GM19324 (cell line): Measurements from ENCODE around the gene ZNF432.

Experiments
- ATAC-seq: cut with Tn5 transposase; IDR thresholded peaks from one replicate; pipeline ENCODE4 v1.9.1; 2021; ENCODE audit warnings: mild to moderate bottlenecking, moderate library complexity; ENCODE audit not compliant: unreplicated experiment, low FRiP score

The ZNF432 gene

GRCh38 chr19:52020506-52020905 lies 28.1 kb downstream of the ZNF432 start:
- no peak for ATAC-seq

GRCh38 chr19:52010674-52011073 lies 38.0 kb downstream of the ZNF432 start:
- no peak for ATAC-seq

DNA sequence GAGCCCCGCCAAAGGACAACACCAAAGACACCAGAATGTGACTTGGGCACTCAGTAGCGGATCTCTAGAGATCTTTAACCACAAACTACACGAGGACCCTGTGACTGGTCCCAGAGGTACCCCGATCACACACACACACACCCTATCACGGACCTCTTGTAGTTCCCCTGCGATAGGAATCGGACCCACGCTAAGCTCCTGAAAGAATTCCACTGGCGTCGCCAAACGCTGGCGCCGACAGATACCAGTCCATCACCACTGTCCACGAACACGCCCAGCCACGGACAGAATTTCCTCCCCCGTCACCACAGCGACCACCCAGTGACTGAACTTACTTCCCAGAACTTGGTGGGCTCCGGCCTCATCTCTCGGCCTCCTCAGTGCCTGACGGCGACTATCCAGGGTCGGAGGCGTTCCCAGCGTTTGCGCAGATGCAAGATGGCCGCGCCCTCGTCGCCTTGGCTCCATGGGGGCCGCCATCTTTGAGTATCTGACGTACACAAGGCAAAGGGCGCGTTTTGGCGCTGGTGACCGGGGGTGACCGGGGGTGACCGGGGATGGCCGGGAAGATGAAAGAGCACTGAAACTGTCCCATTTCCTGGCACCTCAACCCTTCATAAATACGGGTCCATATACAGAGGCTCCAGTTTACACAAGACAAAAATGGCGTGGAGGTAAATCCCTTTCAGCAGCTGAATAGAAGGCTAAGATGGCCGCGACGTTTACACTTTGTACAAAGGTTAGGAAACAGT lies 40.7 kb downstream of the ZNF432 start, which contains the start of gene ZNF615:
Gene ZNF615, minus strand, starts transcription at position 406 of the 752 bp plus-strand sequence. CDS start 4,500 bp downstream, outside the sequence.
- peak; percentile 93 for ATAC-seq

DNA sequence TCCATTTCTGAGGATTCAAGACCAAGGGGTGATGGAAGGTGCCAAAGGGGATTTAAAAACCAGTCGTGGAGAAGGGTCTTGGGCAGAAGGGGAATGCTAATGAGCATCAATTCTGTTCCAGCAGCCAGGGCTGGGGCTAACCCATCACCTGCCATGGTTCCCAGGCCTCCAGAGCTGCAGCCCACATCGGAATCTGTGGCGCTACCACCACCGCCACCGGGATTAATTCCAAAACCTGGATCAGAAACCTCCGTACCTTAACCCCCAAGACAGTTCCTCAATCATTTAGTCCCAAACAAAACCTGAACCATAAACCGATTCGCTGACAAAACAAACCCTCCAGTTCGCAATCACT lies 41.2 kb downstream of the ZNF432 start:
- no peak for ATAC-seq

DNA sequence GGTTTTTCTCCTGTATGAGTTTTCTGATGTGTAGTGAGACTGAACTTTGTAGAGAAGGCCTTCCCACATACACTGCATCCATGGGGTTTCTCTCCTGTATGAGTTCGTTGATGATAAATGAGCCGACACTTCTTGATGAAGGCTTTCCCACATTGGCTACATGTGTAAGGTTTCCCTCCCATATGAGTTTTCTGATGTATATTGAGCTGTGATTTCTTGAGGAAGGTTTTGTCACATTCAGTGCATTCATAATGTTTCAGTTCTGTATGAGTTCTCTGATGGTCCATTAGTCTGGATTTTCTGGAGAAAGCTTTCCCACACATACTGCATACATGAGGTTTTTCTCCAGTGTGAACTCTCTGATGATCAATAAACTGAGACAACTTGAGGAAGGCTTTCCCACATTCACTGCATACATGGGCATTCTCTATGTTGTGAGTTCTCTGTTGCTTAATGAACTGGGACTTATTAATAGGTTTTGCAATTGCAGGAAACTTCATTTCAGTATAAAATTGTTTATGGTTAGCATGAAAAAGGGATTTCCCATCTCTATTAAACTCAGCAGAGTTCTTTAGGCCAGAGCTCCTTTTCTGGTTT lies 54.5 kb downstream of the ZNF432 start:
- ATAC-seq: no peak

GRCh38 chr19:51993422-51993821 lies 55.2 kb downstream of the ZNF432 start:
- no peak for ATAC-seq

DNA sequence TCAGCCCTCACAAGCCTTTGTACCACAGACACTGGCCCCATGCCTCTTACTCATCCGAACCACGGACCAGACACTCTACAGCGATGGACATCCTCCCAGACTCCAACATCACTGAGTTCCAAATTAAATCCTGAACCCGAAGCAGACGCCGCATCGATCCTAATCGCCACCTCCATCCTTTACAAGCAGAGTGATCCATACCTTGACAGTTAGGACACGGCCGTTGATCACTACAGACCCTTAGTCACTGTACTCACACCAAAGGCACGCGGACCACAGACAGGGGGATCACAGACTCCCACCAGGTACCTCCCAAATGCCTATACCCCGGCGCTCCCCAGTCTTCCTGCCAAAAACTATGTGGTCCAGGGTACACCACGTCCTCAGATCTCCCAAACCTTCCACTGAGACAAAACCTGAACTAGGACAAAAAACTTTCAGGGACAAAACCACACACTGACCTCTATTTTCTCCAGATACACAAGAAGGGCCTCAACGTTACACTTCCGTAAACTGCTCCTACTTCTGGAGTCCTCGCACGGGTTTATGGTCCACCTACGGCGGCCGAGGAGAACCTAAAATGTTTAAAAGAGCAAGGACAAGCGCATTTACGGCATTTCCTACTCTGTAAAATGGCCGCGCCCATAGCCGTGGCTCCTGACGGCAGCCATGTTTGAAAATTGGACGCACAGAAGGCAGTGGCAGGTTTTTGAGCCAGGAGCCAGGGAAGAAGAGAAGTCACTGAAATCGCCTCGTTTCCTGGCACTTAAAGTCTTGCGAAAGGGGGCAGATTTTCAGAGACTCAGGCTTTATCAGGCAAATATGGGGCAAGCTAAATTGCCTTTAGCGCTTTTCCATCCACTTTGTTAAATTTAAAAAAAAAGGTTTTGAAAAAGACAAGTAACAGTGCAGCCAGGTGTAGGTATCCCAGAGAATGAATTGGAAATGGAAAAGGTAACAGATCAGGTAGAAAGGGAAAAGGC lies 62.0 kb downstream of the ZNF432 start, which contains the start of gene ZNF350:
Gene ZNF350, minus strand, starts transcription at position 532 of the 983 bp plus-strand sequence. CDS start 12,480 bp downstream, outside the sequence.
- ATAC-seq: peak; percentile 96

- no peak for ATAC-seq
Measured at GRCh38 chr19:51983361-51983760, 65.3 kb downstream of the ZNF432 start.
